GM18867 (cell line): ENCODE measurements around the gene ACER1.

Experiments
- ATAC-seq: cut with Tn5 transposase; IDR thresholded peaks from one replicate; pipeline ENCODE4 v1.9.1; 2021; ENCODE audit warnings: mild to moderate bottlenecking, moderate library complexity; ENCODE audit not compliant: unreplicated experiment

ACER1 gene

GRCh38 chr19:6269101-6269886 is 64.1 kb downstream of the ACER1 start:
- ATAC-seq, result no peak

- no peak for ATAC-seq
Measured at GRCh38 chr19:6268382-6268771, 65.0 kb downstream of the ACER1 start.

GRCh38 chr19:6267552-6268381 is 65.6 kb downstream of the ACER1 start:
- no peak for ATAC-seq

GRCh38 chr19:6264803-6265202 is 68.6 kb downstream of the ACER1 start:
- ATAC-seq, result no peak

- ATAC-seq, result no peak
Measured at GRCh38 chr19:6263735-6264444, 69.5 kb downstream of the ACER1 start.

GRCh38 chr19:6263306-6263705 is 70.1 kb downstream of the ACER1 start:
- no peak for ATAC-seq

GRCh38 chr19:6262519-6262918 is 70.9 kb downstream of the ACER1 start:
- ATAC-seq, result no peak

GRCh38 chr19:6261883-6262282 is 71.5 kb downstream of the ACER1 start:
- no peak for ATAC-seq

GRCh38 chr19:6260912-6261650 is 72.3 kb downstream of the ACER1 start:
- ATAC-seq, result no peak

- no peak for ATAC-seq
Measured at GRCh38 chr19:6260376-6260775, 73.0 kb downstream of the ACER1 start.

GRCh38 chr19:6259312-6259861 is 74.0 kb downstream of the ACER1 start:
- ATAC-seq, result no peak

GRCh38 chr19:6258812-6259311 is 74.5 kb downstream of the ACER1 start:
- no peak for ATAC-seq
